HEK293 (cell line): ENCODE measurements around the gene L3MBTL3.

Experiments used
- CTCF ChIA-PET: fragments of 350-600 bp; formaldehyde crosslinking; extraction: SDS; loops from one replicate; lab custom pipeline; 2021; ENCODE audit warnings: antibody characterized with exemption; lab: Yijun Ruan, JAX
- POLR2A ChIA-PET: fragments of 300-600 bp; formaldehyde crosslinking; extraction: SDS; loops from one replicate; lab custom pipeline; 2020; ENCODE audit warnings: antibody characterized with exemption, inconsistent platforms; lab: Yijun Ruan, JAX
- H3K27ac ChIP-seq: fragments of 200-500 bp; sonication (Bioruptor generic); 2 replicates; pipeline ENCODE4 v1.5.1; 2014; ENCODE audit warnings: low read depth, low read length, control low read depth, inconsistent platforms; ENCODE audit errors: extremely low read depth
- H3K36me3 ChIP-seq, 2 experiments: fragments of 200-500 bp in 1 of 2; sonication (Bioruptor generic) in 1 of 2; 1 replicate in 1 of 2; 2 replicates in 1 of 2; pipeline ENCODE4 v1.5.1; 2014 to 2017; ENCODE audit warnings: inconsistent platforms in 2 of 2, low read length in 2 of 2; ENCODE audit not compliant: control insufficient read depth in 2 of 2, insufficient read depth in 1 of 2
- H3K4me1 ChIP-seq: fragments of 200-500 bp; sonication (Bioruptor generic); 2 replicates; pipeline ENCODE4 v1.5.1; 2014; ENCODE audit warnings: mild to moderate bottlenecking, low read length, inconsistent platforms; ENCODE audit not compliant: control insufficient read depth, insufficient read depth
- H3K4me3 ChIP-seq: 2 replicates; pipeline ENCODE4 v1.5.1; 2011; ENCODE audit warnings: low read depth, mild to moderate bottlenecking, control low read depth, low read length, moderate library complexity
- H3K9me3 ChIP-seq: fragments of 200-500 bp; sonication (Bioruptor generic); 2 replicates; pipeline ENCODE4 v1.5.1; 2014; ENCODE audit warnings: low read depth, low read length, inconsistent platforms; ENCODE audit not compliant: control insufficient read depth, insufficient read depth
- ATF2 ChIP-seq: fragments of 450-650 bp; formaldehyde crosslinking; IDR thresholded peaks from 2 replicates; pipeline ENCODE4 v1.5.1; 2016; ENCODE audit warnings: missing biosample characterization, missing genetic modification characterization, low read depth
- KLF17 ChIP-seq: fragments of 450-650 bp; formaldehyde crosslinking; IDR thresholded peaks from 2 replicates; pipeline ENCODE4 v1.5.1; 2016; ENCODE audit warnings: missing biosample characterization, missing genetic modification characterization
- PRDM1 ChIP-seq: fragments of 450-650 bp; formaldehyde crosslinking; IDR thresholded peaks from 2 replicates; pipeline ENCODE4; 2016; ENCODE audit warnings: missing biosample characterization, missing genetic modification characterization
- PRDM2 ChIP-seq: fragments of 450-650 bp; formaldehyde crosslinking; IDR thresholded peaks from 2 replicates; pipeline ENCODE4 v1.5.1; 2016; ENCODE audit warnings: missing biosample characterization, missing genetic modification characterization, borderline replicate concordance
- ZBTB11 ChIP-seq: fragments of 450-650 bp; formaldehyde crosslinking; conservative IDR thresholded peaks from 2 replicates; pipeline ENCODE4 v1.5.1; 2016; ENCODE audit warnings: low read depth, missing biosample characterization, missing genetic modification characterization
- ZBTB6 ChIP-seq: fragments of 450-650 bp; formaldehyde crosslinking; IDR thresholded peaks from 2 replicates; pipeline ENCODE4 v1.5.1; 2017; ENCODE audit warnings: missing biosample characterization, missing genetic modification characterization
- ZNF10 ChIP-seq: fragments of 450-650 bp; formaldehyde crosslinking; IDR thresholded peaks from 2 replicates; pipeline ENCODE4 v1.5.1; 2017; ENCODE audit warnings: missing biosample characterization, missing genetic modification characterization
- ZNF19 ChIP-seq: fragments of 450-650 bp; formaldehyde crosslinking; IDR thresholded peaks from 2 replicates; pipeline ENCODE4; 2016; ENCODE audit warnings: missing biosample characterization, missing genetic modification characterization, low read depth
- ZNF223 ChIP-seq: fragments of 450-650 bp; formaldehyde crosslinking; IDR thresholded peaks from 2 replicates; pipeline ENCODE4 v1.5.1; 2016; ENCODE audit warnings: missing biosample characterization, missing genetic modification characterization
- ZNF366 ChIP-seq: fragments of 450-650 bp; formaldehyde crosslinking; conservative IDR thresholded peaks from 2 replicates; pipeline ENCODE4 v1.5.1; 2016; ENCODE audit warnings: missing biosample characterization, missing genetic modification characterization
- ZNF426 ChIP-seq: fragments of 450-650 bp; formaldehyde crosslinking; IDR thresholded peaks from 2 replicates; pipeline ENCODE4 v1.5.1; 2017; ENCODE audit warnings: missing biosample characterization, missing genetic modification characterization, mild to moderate bottlenecking, inconsistent platforms, moderate library complexity
- ZNF561 ChIP-seq: fragments of 450-650 bp; IDR thresholded peaks from 2 replicates; pipeline ENCODE4 v1.5.1; 2018; ENCODE audit warnings: missing biosample characterization, missing genetic modification characterization, borderline replicate concordance
- ZNF692 ChIP-seq: fragments of 450-650 bp; formaldehyde crosslinking; IDR thresholded peaks from 2 replicates; pipeline ENCODE4 v1.5.1; 2016; ENCODE audit warnings: missing biosample characterization, missing genetic modification characterization

The L3MBTL3 gene

GRCh38 chr6:130026859-130027258 lies 8.5 kb downstream of the L3MBTL3 start (continued):
- TF ChIP-seq PRDM2 (tag by site-specific recombination): no peak
- TF ChIP-seq ZBTB11 (tag by site-specific recombination): no peak
- TF ChIP-seq ZNF366 (tag by site-specific recombination): no peak
- no peak for TF ChIP-seq PRDM1 (tag by site-specific recombination)
- TF ChIP-seq ZNF561 (tag by site-specific recombination): no peak
- no peak for TF ChIP-seq ATF2 (tag by site-specific recombination)

- Histone ChIP-seq H3K36me3 (peaks cover 0 to 24% of the 10 kb centered on the region in 2 experiments; a peak in 1 of 3 replicates), H3K27ac (no peak overlapping the region), H3K4me3 (no peak overlapping the region), H3K4me1 (no peaks in the 10 kb centered on the region), H3K9me3 (no peaks in the 10 kb centered on the region)
- TF ChIP-seq ZNF426: no peak
- TF ChIP-seq ZBTB6 (tag by site-specific recombination): no peak
- no peak for TF ChIP-seq ZNF10
- TF ChIP-seq ZNF223 (tag by site-specific recombination): no peak
- no peak for TF ChIP-seq ZNF692 (tag by site-specific recombination)
- TF ChIP-seq KLF17: no peak
- TF ChIP-seq ZNF19 (tag by site-specific recombination): no peak
- CTCF ChIA-PET: interaction anchor here (0.5 to 0.6 kb wide), 2 partner anchors 163 to 992 kb away, joined by 3 to 4 read pairs; no protein-coding TSS in a partner anchor
- POLR2A ChIA-PET: no interaction called here
These were observed 9.6 kb downstream of the L3MBTL3 start for GRCh38 chr6:130027948-130028347.
